ENCODE results near the gene DCAF17. TPM values are rescaled to one million over a fixed set of nuclear protein-coding genes. Genes with fewer than 3 reads are reported as not detected.
"Not testable (repeated sequence)": the region's sequence is repeated elsewhere in the genome, so short reads cannot be mapped to it uniquely, and the experiment has no call there.

DCAF17 gene
- total RNA-seq, 1 experiment from 2014 or later = 11.1 TPM

DNA sequence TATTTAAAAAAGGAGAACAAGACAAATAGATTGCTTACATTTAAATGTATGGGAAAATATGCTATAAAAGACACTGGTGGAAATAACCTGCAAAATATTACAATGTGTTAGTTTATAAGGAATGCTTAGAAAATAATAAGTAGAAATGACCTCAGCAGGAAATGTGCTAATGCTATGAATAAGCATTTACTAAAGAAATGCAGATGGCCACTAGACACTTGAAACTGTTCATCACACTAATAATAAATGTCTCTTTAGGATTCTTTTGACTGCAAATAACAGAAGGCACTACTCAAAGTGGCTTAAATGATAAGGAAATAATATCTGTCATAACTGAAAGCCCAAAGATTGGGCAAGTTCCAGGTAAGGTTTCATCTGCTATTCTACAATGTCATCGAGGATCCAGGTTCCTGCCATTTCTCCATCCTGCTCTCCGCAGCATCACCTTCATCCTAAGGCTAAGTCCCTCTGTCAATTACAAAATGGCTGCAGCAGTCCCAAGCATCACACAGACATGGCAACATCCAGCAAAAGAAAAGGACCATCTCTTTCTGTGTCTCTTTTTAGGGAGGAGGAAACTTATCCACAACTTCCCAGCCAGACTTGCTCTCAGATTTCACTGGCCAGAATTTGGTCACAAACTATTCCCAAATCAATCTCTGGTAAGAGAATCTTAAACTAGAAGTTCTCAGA is 22.1 kb upstream of the DCAF17 start:
- H3K4me3 ChIP-seq (ENCODE audit: low read length) = no peak overlapping the region
- H3K9me3 ChIP-seq (ENCODE audit: low read length) = no peaks in the 10 kb centered on the region
- no peaks in the 10 kb centered on the region for H3K36me3 ChIP-seq (ENCODE audit: low read depth, low read length)
- H3K27me3 ChIP-seq (ENCODE audit: low read length) = no peaks in the 10 kb centered on the region
- no peaks in the 10 kb centered on the region for H3F3A ChIP-seq (ENCODE audit: low read length, unreplicated experiment)
- H3K9ac ChIP-seq (ENCODE audit: low read length) = no peak overlapping the region
- H2AFZ ChIP-seq (ENCODE audit: low read length) = no peak overlapping the region
- POLR2A ChIA-PET (ENCODE audit: unreplicated experiment) = no interaction called here
- ATAC-seq (no peak), DNase-seq (no peak)
- H3K4me1 ChIP-seq (ENCODE audit: insufficient read depth, low read length) = peaks cover 41% of the 10 kb centered on the region
- H3K79me2 ChIP-seq (ENCODE audit: low read length) = peaks cover 51% of the 10 kb centered on the region
- intact Hi-C loops (cut with micrococcal nuclease) = no loop called here
- CTCF ChIA-PET = no interaction called here
- no peaks in the 10 kb centered on the region for H4K20me1 ChIP-seq (ENCODE audit: low read length)
- TF ChIP-seq EZH2phosphoT487 (IDR thresholded peaks at IDR 0.05; ENCODE audit: borderline replicate concordance, low read length) (no peak), EZH2 (IDR thresholded peaks at IDR 0.05; ENCODE audit: low read length, unreplicated experiment) (no peak)
- TF ChIP-seq, protein P1, sequence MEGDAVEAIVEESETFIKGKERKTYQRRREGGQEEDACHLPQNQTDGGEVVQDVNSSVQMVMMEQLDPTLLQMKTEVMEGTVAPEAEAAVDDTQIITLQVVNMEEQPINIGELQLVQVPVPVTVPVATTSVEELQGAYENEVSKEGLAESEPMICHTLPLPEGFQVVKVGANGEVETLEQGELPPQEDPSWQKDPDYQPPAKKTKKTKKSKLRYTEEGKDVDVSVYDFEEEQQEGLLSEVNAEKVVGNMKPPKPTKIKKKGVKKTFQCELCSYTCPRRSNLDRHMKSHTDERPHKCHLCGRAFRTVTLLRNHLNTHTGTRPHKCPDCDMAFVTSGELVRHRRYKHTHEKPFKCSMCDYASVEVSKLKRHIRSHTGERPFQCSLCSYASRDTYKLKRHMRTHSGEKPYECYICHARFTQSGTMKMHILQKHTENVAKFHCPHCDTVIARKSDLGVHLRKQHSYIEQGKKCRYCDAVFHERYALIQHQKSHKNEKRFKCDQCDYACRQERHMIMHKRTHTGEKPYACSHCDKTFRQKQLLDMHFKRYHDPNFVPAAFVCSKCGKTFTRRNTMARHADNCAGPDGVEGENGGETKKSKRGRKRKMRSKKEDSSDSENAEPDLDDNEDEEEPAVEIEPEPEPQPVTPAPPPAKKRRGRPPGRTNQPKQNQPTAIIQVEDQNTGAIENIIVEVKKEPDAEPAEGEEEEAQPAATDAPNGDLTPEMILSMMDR (conservative IDR thresholded peaks at IDR 0.05; ENCODE audit: low read depth, low read length) = no peak
- peak overlapping the region; percentile 2; the same call in 1 of the 2 replicates for H3K27ac ChIP-seq (ENCODE audit: low read length)
- no peaks in the 10 kb centered on the region for H3K9me2 ChIP-seq (replicated peaks; ENCODE audit: low read length)
- BruUV-seq (replicated peaks) = no TSS peak
- no peak overlapping the region for H3K4me2 ChIP-seq (ENCODE audit: low read length)

DNA sequence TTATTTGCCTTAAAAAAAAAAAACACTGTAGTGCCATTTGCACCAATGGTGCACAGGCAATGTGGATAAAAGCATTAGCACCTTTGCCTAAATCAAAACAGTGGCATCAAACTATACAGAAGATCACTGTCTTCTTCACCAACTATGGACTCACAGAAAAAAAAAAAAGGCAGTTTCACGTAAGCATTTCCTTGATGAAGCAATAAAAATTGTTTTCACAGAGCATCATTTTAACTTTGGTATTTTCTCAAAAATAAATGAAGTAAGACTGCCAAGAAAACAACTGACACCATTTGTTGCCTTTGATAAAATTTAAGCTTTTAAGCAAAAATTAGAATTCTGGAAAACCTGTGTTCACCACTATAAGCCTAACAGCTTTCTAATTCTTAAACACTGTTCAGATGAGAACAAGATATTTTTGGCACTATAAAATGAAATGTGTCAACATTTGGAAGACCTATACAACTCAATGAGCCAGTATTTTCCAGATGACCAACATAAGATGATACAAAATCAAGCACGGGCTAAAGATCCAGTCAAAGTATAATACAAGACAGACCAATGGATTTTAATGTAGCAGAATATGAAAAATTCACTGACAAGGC is 21.4 kb upstream of the DCAF17 start:
- H2AFZ ChIP-seq (ENCODE audit: low read length) = no peak overlapping the region
- no peaks in the 10 kb centered on the region for H3K27me3 ChIP-seq (ENCODE audit: low read length)
- peaks cover 48% of the 10 kb centered on the region for H3K79me2 ChIP-seq (ENCODE audit: low read length)
- no peak for ATAC-seq
- H3K4me2 ChIP-seq (ENCODE audit: low read length) = no peak overlapping the region
- H3K9me3 ChIP-seq (ENCODE audit: low read length) = no peaks in the 10 kb centered on the region
- H3F3A ChIP-seq (ENCODE audit: low read length, unreplicated experiment) = no peaks in the 10 kb centered on the region
- H3K9ac ChIP-seq (ENCODE audit: low read length) = no peak overlapping the region
- no TSS peak for BruUV-seq (replicated peaks)
- intact Hi-C loops (cut with micrococcal nuclease) = no loop called here
- no peak for DNase-seq
- no peak overlapping the region for H3K27ac ChIP-seq (ENCODE audit: low read length)
- ChIA-PET POLR2A (ENCODE audit: unreplicated experiment) (no interaction called here), CTCF (no interaction called here)
- TF ChIP-seq, protein P1 (conservative IDR thresholded peaks at IDR 0.05; ENCODE audit: low read depth, low read length) = no peak
- no peak for TF ChIP-seq EZH2 (IDR thresholded peaks at IDR 0.05; ENCODE audit: low read length, unreplicated experiment)
- no peak for TF ChIP-seq EZH2phosphoT487 (IDR thresholded peaks at IDR 0.05; ENCODE audit: borderline replicate concordance, low read length)
- no peaks in the 10 kb centered on the region for H4K20me1 ChIP-seq (ENCODE audit: low read length)
- no peak overlapping the region for H3K4me3 ChIP-seq (ENCODE audit: low read length)
- H3K9me2 ChIP-seq (replicated peaks; ENCODE audit: low read length) = no peaks in the 10 kb centered on the region
- H3K36me3 ChIP-seq (ENCODE audit: low read depth, low read length) = no peaks in the 10 kb centered on the region
- peaks cover 41% of the 10 kb centered on the region for H3K4me1 ChIP-seq (ENCODE audit: insufficient read depth, low read length)

DNA sequence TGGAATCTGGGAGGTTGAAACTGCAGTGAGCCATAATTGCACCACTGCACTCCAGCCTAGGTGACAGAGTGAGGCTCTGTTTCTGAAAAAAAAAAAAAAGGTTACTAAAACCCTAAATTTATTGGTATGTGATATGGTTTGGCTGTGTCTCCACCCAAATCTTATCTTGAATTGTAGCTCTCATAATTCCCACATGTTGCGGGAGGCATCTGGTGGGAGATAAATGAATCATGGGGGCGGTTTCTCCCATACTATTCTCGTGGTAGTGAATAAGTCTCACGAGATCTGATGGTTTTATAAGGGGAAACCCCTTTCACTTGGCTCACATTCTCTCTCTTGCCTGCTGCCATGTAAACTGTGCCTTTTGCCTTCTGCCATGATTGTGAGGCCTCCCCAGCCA is 19.4 kb upstream of the DCAF17 start:
- H3K4me1 ChIP-seq (ENCODE audit: insufficient read depth, low read length) = peaks cover 38% of the 10 kb centered on the region
- H3K27ac ChIP-seq (ENCODE audit: low read length); H3K9me3 ChIP-seq (ENCODE audit: low read length); H3K36me3 ChIP-seq (ENCODE audit: low read depth, low read length); CTCF ChIA-PET; DNase-seq; H3K4me3 ChIP-seq (ENCODE audit: low read length); H3F3A ChIP-seq (ENCODE audit: low read length, unreplicated experiment); H3K4me2 ChIP-seq (ENCODE audit: low read length); H3K27me3 ChIP-seq (ENCODE audit: low read length); BruUV-seq (replicated peaks); POLR2A ChIA-PET (ENCODE audit: unreplicated experiment); H4K20me1 ChIP-seq (ENCODE audit: low read length); ATAC-seq; H3K9me2 ChIP-seq (replicated peaks; ENCODE audit: low read length); H3K9ac ChIP-seq (ENCODE audit: low read length); H2AFZ ChIP-seq (ENCODE audit: low read length): not testable (repeated sequence)
- H3K79me2 ChIP-seq (ENCODE audit: low read length) = peaks cover 39% of the 10 kb centered on the region
- intact Hi-C loops (cut with micrococcal nuclease) = loop anchor here (5.0 kb wide), 1 partner anchor 187 kb away; no protein-coding TSS in a partner anchor

Data from PC-3 (cell line).